Neural crest cell (in vitro differentiated cells): ENCODE measurements around the gene WNT6. TPM values are rescaled to one million over a fixed set of nuclear protein-coding genes. Genes with fewer than 3 reads are reported as not detected.
A peak's percentile ranks its signal among the peaks of the same experiment; 100 is the strongest.

Experiments used
- DNase-seq: peaks from one replicate; pipeline ENCODE4 v3.0.0; 2021; ENCODE audit warnings: low read depth, mixed read lengths, low spot score
- H3K27ac Mint-ChIP-seq: one replicate; pipeline ENCODE4 v1.8.0; 2021; ENCODE audit warnings: mild to moderate bottlenecking, mixed read lengths; ENCODE audit not compliant: unreplicated experiment
- H3K27me3 Mint-ChIP-seq: 2 replicates; pipeline ENCODE4 v1.8.0; 2021; ENCODE audit warnings: low read depth, mild to moderate bottlenecking, mixed read lengths
- H3K36me3 Mint-ChIP-seq: 2 replicates; pipeline ENCODE4 v1.8.0; 2021; ENCODE audit warnings: low read depth, mild to moderate bottlenecking, mixed read lengths
- H3K4me1 Mint-ChIP-seq: 2 replicates; pipeline ENCODE4 v1.8.0; 2021; ENCODE audit warnings: mixed read lengths
- H3K4me3 Mint-ChIP-seq: one replicate; pipeline ENCODE4 v1.8.0; 2021; ENCODE audit warnings: mild to moderate bottlenecking, mixed read lengths
- H3K9me3 Mint-ChIP-seq: 2 replicates; pipeline ENCODE4 v1.8.0; 2021; ENCODE audit warnings: mixed read lengths
- total RNA-seq: library from RNA; stranded (reverse); gene quantifications from 2 replicates; pipeline ENCODE4 v1.2.1, GENCODE V29; 2021
- TF ChIP-seq, protein P1 (sequence below): fragments of 200-600 bp; sonication (generic); conservative IDR thresholded peaks from 2 replicates; pipeline ENCODE4 v1.5.0; 2021; ENCODE audit warnings: antibody characterized with exemption, mild to moderate bottlenecking

Gene WNT6
- total RNA-seq, 1 donor from 2014 or later, result not detected

DNA sequence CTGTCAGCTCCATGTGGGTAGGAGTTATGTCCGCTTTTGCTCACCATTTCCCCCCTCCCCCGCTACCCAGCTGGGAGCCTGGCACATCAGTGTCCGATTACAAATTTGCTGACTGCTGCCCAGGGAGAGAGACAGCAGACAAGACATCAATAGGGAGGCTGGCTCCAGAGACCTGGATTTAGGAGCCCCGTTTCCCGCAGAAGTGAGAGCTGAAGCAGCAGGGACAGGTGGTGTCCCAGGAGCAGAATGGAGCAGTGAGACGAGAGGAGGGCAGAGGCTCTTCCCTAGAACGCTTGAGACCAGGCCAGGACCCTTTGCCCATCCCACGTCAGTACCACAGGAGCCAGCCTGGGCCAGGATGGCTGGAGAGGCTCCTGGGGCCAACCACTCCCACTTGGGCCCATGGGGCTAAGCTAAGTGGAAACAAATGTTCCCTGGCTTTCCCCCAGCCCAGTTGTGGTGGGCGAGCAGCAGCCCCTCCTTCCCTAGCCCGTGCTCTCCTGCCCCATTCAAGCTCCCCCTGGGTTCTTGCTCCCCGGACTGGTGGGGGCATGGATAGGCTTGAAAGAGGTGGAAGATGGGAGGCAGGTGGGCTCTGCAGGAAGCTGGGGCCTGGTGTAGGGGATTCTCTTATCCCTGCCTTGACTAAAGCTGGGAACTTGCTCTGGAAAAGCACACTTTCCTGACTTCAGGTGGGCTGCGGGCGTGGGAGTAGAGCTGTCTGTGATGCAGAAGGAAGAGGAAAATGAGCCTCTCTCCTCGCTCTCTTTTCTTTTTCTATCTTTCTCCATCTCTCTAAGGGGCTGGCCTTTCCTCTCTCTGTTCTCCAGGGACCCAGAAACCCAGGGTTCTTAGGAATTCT is 4.1 kb upstream of the WNT6 start:
- DNase-seq, result no peak
- Mint-ChIP-seq H3K27me3 (peaks cover 89% of the 10 kb centered on the region), H3K9me3 (no peaks in the 10 kb centered on the region), H3K4me1 (peaks cover 5% of the 10 kb centered on the region), H3K27ac (no peak overlapping the region), H3K36me3 (no peaks in the 10 kb centered on the region), H3K4me3 (no peak overlapping the region)
- TF ChIP-seq, protein P1, sequence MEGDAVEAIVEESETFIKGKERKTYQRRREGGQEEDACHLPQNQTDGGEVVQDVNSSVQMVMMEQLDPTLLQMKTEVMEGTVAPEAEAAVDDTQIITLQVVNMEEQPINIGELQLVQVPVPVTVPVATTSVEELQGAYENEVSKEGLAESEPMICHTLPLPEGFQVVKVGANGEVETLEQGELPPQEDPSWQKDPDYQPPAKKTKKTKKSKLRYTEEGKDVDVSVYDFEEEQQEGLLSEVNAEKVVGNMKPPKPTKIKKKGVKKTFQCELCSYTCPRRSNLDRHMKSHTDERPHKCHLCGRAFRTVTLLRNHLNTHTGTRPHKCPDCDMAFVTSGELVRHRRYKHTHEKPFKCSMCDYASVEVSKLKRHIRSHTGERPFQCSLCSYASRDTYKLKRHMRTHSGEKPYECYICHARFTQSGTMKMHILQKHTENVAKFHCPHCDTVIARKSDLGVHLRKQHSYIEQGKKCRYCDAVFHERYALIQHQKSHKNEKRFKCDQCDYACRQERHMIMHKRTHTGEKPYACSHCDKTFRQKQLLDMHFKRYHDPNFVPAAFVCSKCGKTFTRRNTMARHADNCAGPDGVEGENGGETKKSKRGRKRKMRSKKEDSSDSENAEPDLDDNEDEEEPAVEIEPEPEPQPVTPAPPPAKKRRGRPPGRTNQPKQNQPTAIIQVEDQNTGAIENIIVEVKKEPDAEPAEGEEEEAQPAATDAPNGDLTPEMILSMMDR, result no peak

DNA sequence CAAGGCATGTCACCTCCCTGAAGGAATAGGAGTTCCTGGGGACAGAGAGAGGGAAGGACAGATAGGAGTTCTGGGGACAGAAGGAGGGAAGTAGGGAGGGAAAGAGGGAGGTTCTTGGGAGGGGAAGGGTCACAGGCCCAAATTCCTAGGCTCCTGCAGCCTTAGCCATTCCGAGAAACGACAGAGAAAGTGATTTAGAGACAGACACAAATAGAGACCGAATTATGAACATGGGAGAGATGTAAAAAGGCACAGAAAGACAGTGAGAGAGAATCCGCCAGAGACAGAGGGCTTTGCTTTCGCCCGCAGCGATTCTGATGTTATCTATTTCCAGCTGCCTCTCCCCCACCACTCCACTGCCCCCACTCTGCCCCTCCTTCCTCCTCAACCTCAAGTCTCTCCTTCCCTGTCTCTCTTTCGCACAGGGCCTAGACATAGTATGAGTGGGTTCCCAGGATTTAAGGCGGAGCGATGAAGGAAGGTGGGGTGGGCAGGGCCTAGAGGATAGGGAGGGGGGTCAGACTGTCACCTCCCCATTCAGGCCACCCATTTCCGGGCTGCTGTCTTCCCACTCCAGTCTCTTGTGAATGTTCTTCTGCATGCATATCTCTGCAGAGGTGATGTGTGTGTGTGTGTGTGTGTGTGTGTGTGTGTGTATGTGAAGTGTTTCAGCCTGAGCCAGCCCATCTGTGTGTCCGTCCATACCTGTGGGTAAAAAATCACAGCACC is 3.3 kb upstream of the WNT6 start:
- no peak for DNase-seq
- peaks cover 89% of the 10 kb centered on the region for H3K27me3 Mint-ChIP-seq
- peaks cover 10% of the 10 kb centered on the region for H3K4me1 Mint-ChIP-seq
- no peaks in the 10 kb centered on the region for H3K9me3 Mint-ChIP-seq
- TF ChIP-seq, protein P1, result no peak
- H3K27ac Mint-ChIP-seq, result no peak overlapping the region
- H3K36me3 Mint-ChIP-seq, result no peaks in the 10 kb centered on the region
- H3K4me3 Mint-ChIP-seq, result no peak overlapping the region

DNA sequence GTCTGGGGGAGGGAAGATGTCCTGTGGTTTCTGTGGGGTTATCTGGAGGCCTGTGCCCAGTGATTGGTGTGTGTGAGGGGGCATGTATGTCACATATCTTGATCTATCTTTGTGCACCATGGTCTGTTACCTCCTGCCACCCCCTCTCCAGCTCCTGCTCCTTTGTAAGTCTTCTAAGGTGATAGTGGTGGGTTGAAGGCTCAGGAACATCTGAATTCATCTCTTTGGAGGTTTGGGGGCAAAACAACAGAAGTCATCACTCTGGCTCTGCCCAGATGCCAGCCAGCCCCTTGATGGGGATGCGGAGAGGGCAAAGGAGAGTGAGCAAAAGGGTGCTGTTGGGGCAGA is 2.7 kb upstream of the WNT6 start:
- no peaks in the 10 kb centered on the region for H3K9me3 Mint-ChIP-seq
- no peak for DNase-seq
- no peak overlapping the region for H3K4me3 Mint-ChIP-seq
- no peak overlapping the region for H3K27ac Mint-ChIP-seq
- no peaks in the 10 kb centered on the region for H3K36me3 Mint-ChIP-seq
- peaks cover 89% of the 10 kb centered on the region for H3K27me3 Mint-ChIP-seq
- TF ChIP-seq, protein P1, result no peak
- H3K4me1 Mint-ChIP-seq, result peaks cover 10% of the 10 kb centered on the region

DNA sequence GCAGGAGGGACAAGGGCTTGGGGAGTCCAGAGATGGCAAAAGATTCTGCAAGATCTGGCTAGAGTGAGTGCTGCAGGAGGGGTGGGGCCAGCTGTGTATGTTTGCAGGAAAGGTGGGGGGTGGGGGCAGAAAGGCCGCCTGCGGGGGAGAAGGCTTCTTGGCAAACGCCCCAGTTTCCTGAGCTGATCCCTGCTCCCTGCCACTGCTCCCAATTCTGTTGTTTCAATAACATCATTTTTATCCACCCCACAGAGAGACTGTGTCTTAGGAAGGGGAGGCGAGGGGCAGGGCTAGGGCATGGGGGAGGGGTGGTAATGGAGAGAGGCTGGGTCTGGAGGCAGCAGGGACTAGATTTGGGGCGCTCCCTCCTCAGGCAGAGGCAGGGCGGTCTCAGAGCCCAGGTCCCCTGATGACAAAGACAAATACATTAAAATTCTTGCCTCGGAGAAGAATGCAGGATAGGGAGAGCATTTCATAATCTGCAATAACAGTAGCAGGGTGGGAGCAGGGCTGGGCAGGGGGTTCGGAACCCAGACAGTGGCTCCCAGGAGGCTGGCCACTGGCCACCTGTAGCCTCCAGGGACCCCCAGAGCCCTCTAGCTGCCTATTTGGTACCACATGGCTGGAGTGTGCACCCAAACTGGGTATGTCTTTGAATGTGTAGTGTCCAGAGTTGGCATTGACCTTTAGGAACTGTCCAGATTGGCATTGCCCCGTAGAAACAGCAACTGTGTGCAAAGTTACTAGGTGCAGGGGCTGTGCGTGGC is 2.1 kb upstream of the WNT6 start:
- Mint-ChIP-seq H3K4me3 (peak overlapping the region; percentile 64), H3K4me1 (peaks cover 10% of the 10 kb centered on the region), H3K36me3 (no peaks in the 10 kb centered on the region), H3K27ac (no peak overlapping the region), H3K9me3 (no peaks in the 10 kb centered on the region), H3K27me3 (peaks cover 94% of the 10 kb centered on the region)
- TF ChIP-seq, protein P1, result no peak
- no peak for DNase-seq

DNA sequence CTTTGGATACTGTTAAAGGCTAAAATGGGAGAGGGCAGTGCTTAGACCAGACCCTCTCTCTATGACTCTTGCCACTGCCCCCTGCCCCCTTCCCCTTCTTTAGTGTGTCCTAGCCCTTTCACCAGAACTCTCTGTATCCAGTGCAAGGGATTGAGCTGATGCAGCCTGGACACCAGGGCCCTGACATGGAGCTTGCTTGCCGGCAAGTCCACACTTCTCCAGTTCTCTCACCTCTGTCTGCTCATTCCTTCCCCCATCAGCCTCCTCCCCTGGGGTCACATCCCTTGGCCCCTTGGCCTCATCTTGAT is 1.5 kb upstream of the WNT6 start:
- TF ChIP-seq, protein P1, result no peak
- no peak overlapping the region for H3K27ac Mint-ChIP-seq
- peak overlapping the region; percentile 64 for H3K4me3 Mint-ChIP-seq
- peaks cover 94% of the 10 kb centered on the region for H3K27me3 Mint-ChIP-seq
- peaks cover 10% of the 10 kb centered on the region for H3K4me1 Mint-ChIP-seq
- DNase-seq, result no peak
- no peaks in the 10 kb centered on the region for H3K9me3 Mint-ChIP-seq
- no peaks in the 10 kb centered on the region for H3K36me3 Mint-ChIP-seq
